Activated effector memory CD4-positive, alpha-beta T cell treated with Interleukin-2 at 50 U/mL for 16 hours (primary cell): Measurements from ENCODE around the gene NTF4.

Source experiments
- DNase-seq: peaks from one replicate; pipeline ENCODE4 v3.0.0-alpha.2; 2020

The NTF4 gene

GRCh38 chr19:49064768-49065611 lies at the start of gene NTF4:
NTF4 (minus strand) TSS chr19:49064818; CDS start chr19:49061997, 2,821 bp downstream.
- DNase-seq = no peak

- DNase-seq = peak; percentile 70
These were observed 49.4 kb upstream of the NTF4 start, which contains the start of gene LIN7B for GRCh38 chr19:49113762-49114629. LIN7B (plus strand) TSS chr19:49114370; CDS start chr19:49114405, 35 bp downstream.

GRCh38 chr19:49111218-49111998 lies 46.8 kb upstream of the NTF4 start:
- DNase-seq = no peak

GRCh38 chr19:49110567-49110966 lies 45.9 kb upstream of the NTF4 start:
- no peak for DNase-seq

GRCh38 chr19:49109569-49110233 lies 45.1 kb upstream of the NTF4 start:
- DNase-seq = no peak

- DNase-seq = no peak
These were observed 44.4 kb upstream of the NTF4 start for GRCh38 chr19:49109051-49109450.

- no peak for DNase-seq
These were observed 43.2 kb upstream of the NTF4 start for GRCh38 chr19:49107625-49108459.

- peak; percentile 46 for DNase-seq
These were observed 42.1 kb upstream of the NTF4 start for GRCh38 chr19:49106648-49107135.

GRCh38 chr19:49104229-49104864 lies 39.7 kb upstream of the NTF4 start:
- no peak for DNase-seq

- DNase-seq = no peak
These were observed 38.9 kb upstream of the NTF4 start for GRCh38 chr19:49103331-49104085.

GRCh38 chr19:49102303-49102702 lies 37.7 kb upstream of the NTF4 start:
- DNase-seq = no peak

GRCh38 chr19:49101160-49101559 lies 36.5 kb upstream of the NTF4 start:
- no peak for DNase-seq

GRCh38 chr19:49098795-49099194 lies 34.2 kb upstream of the NTF4 start:
- DNase-seq = no peak

- DNase-seq = peak; percentile 61
These were observed 33.1 kb upstream of the NTF4 start for GRCh38 chr19:49097453-49098288.

GRCh38 chr19:49094505-49095482 lies 30.2 kb upstream of the NTF4 start:
- DNase-seq = no peak

- DNase-seq = no peak
These were observed 28.1 kb upstream of the NTF4 start for GRCh38 chr19:49092686-49093085.

- no peak for DNase-seq
These were observed 26.9 kb upstream of the NTF4 start for GRCh38 chr19:49091391-49092038.
